ENCODE results near the gene IQGAP2.

Gene IQGAP2

GRCh38 chr5:76710991-76711390, 307.9 kb downstream of the IQGAP2 start (continued):
- no peak for TF ChIP-seq GLIS3 (CRISPR knock-in tag; IDR thresholded peaks at IDR 0.05)

GRCh38 chr5:76714751-76715485, 311.8 kb downstream of the IQGAP2 start:
- ATAC-seq = peak; percentile 6; the same call in 2 of the 3 replicates
- no peak for TF ChIP-seq ESRRG (CRISPR knock-in tag; IDR thresholded peaks at IDR 0.05)
- TF ChIP-seq TOX (CRISPR knock-in tag; IDR thresholded peaks at IDR 0.05; ENCODE audit: borderline replicate concordance) = no peak
- TF ChIP-seq PATZ1 (CRISPR knock-in tag; IDR thresholded peaks at IDR 0.05; ENCODE audit: borderline replicate concordance) = no peak
- TF ChIP-seq TCF4 (CRISPR knock-in tag; IDR thresholded peaks at IDR 0.05; ENCODE audit: borderline replicate concordance) = no peak
- no peak for TF ChIP-seq ZNF565 (CRISPR knock-in tag; conservative IDR thresholded peaks at IDR 0.05; ENCODE audit: low read depth)
- TF ChIP-seq TSHZ2 (CRISPR knock-in tag; IDR thresholded peaks at IDR 0.05) = no peak
- no peak for TF ChIP-seq ZC3H10 (CRISPR knock-in tag; IDR thresholded peaks at IDR 0.05)
- TF ChIP-seq ZFP30 (CRISPR knock-in tag; IDR thresholded peaks at IDR 0.05) = no peak
- no peak for TF ChIP-seq POU6F1 (CRISPR knock-in tag; IDR thresholded peaks at IDR 0.05; ENCODE audit: borderline replicate concordance, low read depth)
- TF ChIP-seq RARB (CRISPR knock-in tag; IDR thresholded peaks at IDR 0.05) = no peak
- TF ChIP-seq BACH2 (CRISPR knock-in tag; IDR thresholded peaks at IDR 0.05; ENCODE audit: borderline replicate concordance) = no peak

GRCh38 chr5:76715486-76715735, 312.3 kb downstream of the IQGAP2 start:
- ATAC-seq = no peak
- TF ChIP-seq ISL1 (CRISPR knock-in tag; IDR thresholded peaks at IDR 0.05) (no peak), ARNTL (CRISPR knock-in tag; IDR thresholded peaks at IDR 0.05; ENCODE audit: borderline replicate concordance, low read depth) (no peak), RARB (CRISPR knock-in tag; IDR thresholded peaks at IDR 0.05) (no peak), ZNF8 (CRISPR knock-in tag; IDR thresholded peaks at IDR 0.05) (no peak), TCF4 (CRISPR knock-in tag; IDR thresholded peaks at IDR 0.05; ENCODE audit: borderline replicate concordance) (no peak), ZNF70 (CRISPR knock-in tag; IDR thresholded peaks at IDR 0.05) (no peak), PPARA (CRISPR knock-in tag; IDR thresholded peaks at IDR 0.05; ENCODE audit: borderline replicate concordance) (no peak), TSHZ2 (CRISPR knock-in tag; IDR thresholded peaks at IDR 0.05) (no peak), TOX (CRISPR knock-in tag; IDR thresholded peaks at IDR 0.05; ENCODE audit: borderline replicate concordance) (no peak)

GRCh38 chr5:76715736-76716455, 312.8 kb downstream of the IQGAP2 start, which contains the start of gene F2R:
Gene F2R (plus strand): TSS chr5:76716126. CDS start chr5:76716308, 182 bp downstream.
- peak; percentile 83 for ATAC-seq
- TF ChIP-seq TSHZ2 (CRISPR knock-in tag; IDR thresholded peaks at IDR 0.05) (no peak), CSRNP3 (CRISPR knock-in tag; IDR thresholded peaks at IDR 0.05) (no peak), SNAI2 (CRISPR knock-in tag; IDR thresholded peaks at IDR 0.05) (no peak), CREB5 (CRISPR knock-in tag; IDR thresholded peaks at IDR 0.05; ENCODE audit: low read depth) (no peak), RARB (CRISPR knock-in tag; IDR thresholded peaks at IDR 0.05) (no peak)

Data from SK-N-SH treated with all-trans-retinoic acid at 6 μM for 48 hours (cell line).